SK-N-SH treated with all-trans-retinoic acid at 6 μM for 48 hours (cell line): ENCODE measurements around the gene SLC22A23.

Experiments
- ATAC-seq: fragments of 200-7000 bp; cut with Tn5 transposase; 3 replicates; pipeline ENCODE4 v1.9.1; 2020; ENCODE audit warnings: mild to moderate bottlenecking, moderate library complexity
- ARNTL ChIP-seq: fragments of 450-650 bp; formaldehyde crosslinking; IDR thresholded peaks from 2 replicates; pipeline ENCODE4 v1.5.0; 2020; ENCODE audit warnings: low read depth, mild to moderate bottlenecking, moderate library complexity, borderline replicate concordance
- BACH2 ChIP-seq: fragments of 250-450 bp; sonication (Bioruptor Pico); IDR thresholded peaks from 2 replicates; pipeline ENCODE4 v1.9.0; 2021; ENCODE audit warnings: mild to moderate bottlenecking, borderline replicate concordance
- ESRRG ChIP-seq: fragments of 250-450 bp; sonication (Bioruptor Pico); IDR thresholded peaks from 2 replicates; pipeline ENCODE4 v1.6.1; 2021; ENCODE audit warnings: mild to moderate bottlenecking
- GLIS3 ChIP-seq: fragments of 250-450 bp; sonication (Bioruptor Pico); IDR thresholded peaks from 2 replicates; pipeline ENCODE4 v1.5.0; 2020; ENCODE audit warnings: mild to moderate bottlenecking, moderate library complexity
- ISL1 ChIP-seq: fragments of 250-450 bp; sonication (Bioruptor Pico); IDR thresholded peaks from 2 replicates; pipeline ENCODE4 v2.1.2; 2022; ENCODE audit warnings: mild to moderate bottlenecking, moderate library complexity
- OSR1 ChIP-seq: fragments of 250-450 bp; sonication (Bioruptor Pico); IDR thresholded peaks from 2 replicates; pipeline ENCODE4 v1.8.0; 2022; ENCODE audit warnings: moderate library complexity, mild to moderate bottlenecking, inconsistent platforms
- PPARA ChIP-seq: fragments of 250-450 bp; sonication (Bioruptor Pico); IDR thresholded peaks from 2 replicates; pipeline ENCODE4 v1.5.0; 2020; ENCODE audit warnings: mild to moderate bottlenecking, borderline replicate concordance
- RARB ChIP-seq: fragments of 250-450 bp; sonication (Bioruptor Pico); IDR thresholded peaks from 2 replicates; pipeline ENCODE4 v1.8.0; 2021; ENCODE audit warnings: mild to moderate bottlenecking, moderate library complexity
- SNAI2 ChIP-seq: fragments of 250-450 bp; sonication (Bioruptor Pico); IDR thresholded peaks from 2 replicates; pipeline ENCODE4 v1.5.0; 2020; ENCODE audit warnings: mild to moderate bottlenecking, moderate library complexity
- TCF4 ChIP-seq: fragments of 250-450 bp; sonication (Bioruptor Pico); IDR thresholded peaks from 2 replicates; pipeline ENCODE4 v1.8.0; 2021; ENCODE audit warnings: mild to moderate bottlenecking, moderate library complexity, borderline replicate concordance
- TOX ChIP-seq: fragments of 250-450 bp; sonication (Bioruptor Pico); IDR thresholded peaks from 2 replicates; pipeline ENCODE4 v1.8.0; 2021; ENCODE audit warnings: mild to moderate bottlenecking, moderate library complexity, borderline replicate concordance
- ZC3H10 ChIP-seq: fragments of 250-450 bp; sonication (Bioruptor Pico); IDR thresholded peaks from 2 replicates; pipeline ENCODE4 v1.5.1; 2021; ENCODE audit warnings: mild to moderate bottlenecking, moderate library complexity
- ZNF70 ChIP-seq: fragments of 450-650 bp; formaldehyde crosslinking; IDR thresholded peaks from 2 replicates; pipeline ENCODE4 v1.5.0; 2020; ENCODE audit warnings: mild to moderate bottlenecking, moderate library complexity
- ZNF8 ChIP-seq: fragments of 450-650 bp; formaldehyde crosslinking; IDR thresholded peaks from 2 replicates; pipeline ENCODE4 v1.5.0; 2020; ENCODE audit warnings: mild to moderate bottlenecking, moderate library complexity
- TF ChIP-seq, protein P1 (sequence below): fragments of 250-450 bp; sonication (Bioruptor Pico); IDR thresholded peaks from 2 replicates; pipeline ENCODE4 v1.5.1; 2021; ENCODE audit warnings: mild to moderate bottlenecking, moderate library complexity
- TF ChIP-seq, protein P2 (sequence below): fragments of 250-450 bp; sonication (Bioruptor Pico); IDR thresholded peaks from 2 replicates; pipeline ENCODE4 v1.8.0; 2021; ENCODE audit warnings: low read depth, mild to moderate bottlenecking, moderate library complexity, borderline replicate concordance
- TF ChIP-seq, protein P3 (sequence below): fragments of 250-450 bp; sonication (Bioruptor Pico); IDR thresholded peaks from 2 replicates; pipeline ENCODE4 v1.5.1; 2020; ENCODE audit warnings: low read depth, mild to moderate bottlenecking, moderate library complexity
- TF ChIP-seq, protein P4 (sequence below): fragments of 250-450 bp; sonication (Bioruptor Pico); IDR thresholded peaks from 2 replicates; pipeline ENCODE4 v1.5.0; 2020; ENCODE audit warnings: mild to moderate bottlenecking, moderate library complexity
- TF ChIP-seq, protein P5 (sequence below): fragments of 250-450 bp; sonication (Bioruptor Pico); IDR thresholded peaks from 2 replicates; pipeline ENCODE4 v1.8.0; 2020; ENCODE audit warnings: mild to moderate bottlenecking, moderate library complexity, borderline replicate concordance

Gene SLC22A23

DNA sequence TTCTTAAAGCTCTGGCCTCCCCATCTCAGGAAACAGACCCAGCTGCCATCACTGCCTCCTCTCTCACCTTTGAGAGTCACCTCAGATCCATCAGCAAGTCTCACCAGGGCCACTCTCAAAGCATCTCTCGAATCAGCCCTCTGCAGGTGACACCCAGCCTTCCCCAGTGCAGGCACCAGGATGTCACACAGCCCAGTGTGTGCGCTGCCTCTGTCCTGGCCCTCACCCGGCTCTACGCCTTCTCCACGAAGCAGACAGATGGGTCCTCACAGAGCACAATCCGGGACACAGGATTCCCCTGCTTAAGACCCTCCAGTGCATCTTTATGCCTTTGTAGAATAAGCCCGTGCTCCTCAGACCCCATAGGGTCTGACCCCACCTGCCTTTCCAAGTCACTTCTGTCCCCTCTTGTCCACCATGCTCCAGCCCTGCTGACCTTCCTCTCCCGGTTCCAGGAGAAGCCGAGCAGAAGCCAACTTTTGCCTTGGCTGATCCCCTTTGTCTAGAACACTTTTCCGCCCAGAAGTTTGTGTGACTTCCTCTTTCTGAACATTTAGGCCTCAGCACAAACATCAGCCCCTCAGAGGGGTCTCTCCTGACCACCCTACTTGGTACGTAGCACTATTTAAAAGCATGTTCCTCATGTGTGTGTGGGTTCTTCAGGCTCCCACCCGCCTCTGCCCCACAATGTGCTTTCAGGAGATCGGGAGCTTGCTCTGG, 137.9 kb downstream of the SLC22A23 start:
- TF ChIP-seq, protein P1, sequence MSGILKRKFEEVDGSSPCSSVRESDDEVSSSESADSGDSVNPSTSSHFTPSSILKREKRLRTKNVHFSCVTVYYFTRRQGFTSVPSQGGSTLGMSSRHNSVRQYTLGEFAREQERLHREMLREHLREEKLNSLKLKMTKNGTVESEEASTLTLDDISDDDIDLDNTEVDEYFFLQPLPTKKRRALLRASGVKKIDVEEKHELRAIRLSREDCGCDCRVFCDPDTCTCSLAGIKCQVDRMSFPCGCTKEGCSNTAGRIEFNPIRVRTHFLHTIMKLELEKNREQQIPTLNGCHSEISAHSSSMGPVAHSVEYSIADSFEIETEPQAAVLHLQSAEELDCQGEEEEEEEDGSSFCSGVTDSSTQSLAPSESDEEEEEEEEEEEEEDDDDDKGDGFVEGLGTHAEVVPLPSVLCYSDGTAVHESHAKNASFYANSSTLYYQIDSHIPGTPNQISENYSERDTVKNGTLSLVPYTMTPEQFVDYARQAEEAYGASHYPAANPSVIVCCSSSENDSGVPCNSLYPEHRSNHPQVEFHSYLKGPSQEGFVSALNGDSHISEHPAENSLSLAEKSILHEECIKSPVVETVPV (CRISPR knock-in tag), result no peak
- TF ChIP-seq PPARA (CRISPR knock-in tag) (no peak), BACH2 (CRISPR knock-in tag) (no peak), TOX (CRISPR knock-in tag) (no peak), RARB (CRISPR knock-in tag) (no peak), GLIS3 (CRISPR knock-in tag) (no peak), TCF4 (CRISPR knock-in tag) (no peak), ZNF70 (CRISPR knock-in tag) (no peak), ZC3H10 (no peak)
- TF ChIP-seq, protein P2, sequence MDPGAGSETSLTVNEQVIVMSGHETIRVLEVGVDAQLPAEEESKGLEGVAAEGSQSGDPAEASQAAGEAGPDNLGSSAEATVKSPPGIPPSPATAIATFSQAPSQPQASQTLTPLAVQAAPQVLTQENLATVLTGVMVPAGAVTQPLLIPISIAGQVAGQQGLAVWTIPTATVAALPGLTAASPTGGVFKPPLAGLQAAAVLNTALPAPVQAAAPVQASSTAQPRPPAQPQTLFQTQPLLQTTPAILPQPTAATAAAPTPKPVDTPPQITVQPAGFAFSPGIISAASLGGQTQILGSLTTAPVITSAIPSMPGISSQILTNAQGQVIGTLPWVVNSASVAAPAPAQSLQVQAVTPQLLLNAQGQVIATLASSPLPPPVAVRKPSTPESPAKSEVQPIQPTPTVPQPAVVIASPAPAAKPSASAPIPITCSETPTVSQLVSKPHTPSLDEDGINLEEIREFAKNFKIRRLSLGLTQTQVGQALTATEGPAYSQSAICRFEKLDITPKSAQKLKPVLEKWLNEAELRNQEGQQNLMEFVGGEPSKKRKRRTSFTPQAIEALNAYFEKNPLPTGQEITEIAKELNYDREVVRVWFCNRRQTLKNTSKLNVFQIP (CRISPR knock-in tag), result no peak
- TF ChIP-seq, protein P3, sequence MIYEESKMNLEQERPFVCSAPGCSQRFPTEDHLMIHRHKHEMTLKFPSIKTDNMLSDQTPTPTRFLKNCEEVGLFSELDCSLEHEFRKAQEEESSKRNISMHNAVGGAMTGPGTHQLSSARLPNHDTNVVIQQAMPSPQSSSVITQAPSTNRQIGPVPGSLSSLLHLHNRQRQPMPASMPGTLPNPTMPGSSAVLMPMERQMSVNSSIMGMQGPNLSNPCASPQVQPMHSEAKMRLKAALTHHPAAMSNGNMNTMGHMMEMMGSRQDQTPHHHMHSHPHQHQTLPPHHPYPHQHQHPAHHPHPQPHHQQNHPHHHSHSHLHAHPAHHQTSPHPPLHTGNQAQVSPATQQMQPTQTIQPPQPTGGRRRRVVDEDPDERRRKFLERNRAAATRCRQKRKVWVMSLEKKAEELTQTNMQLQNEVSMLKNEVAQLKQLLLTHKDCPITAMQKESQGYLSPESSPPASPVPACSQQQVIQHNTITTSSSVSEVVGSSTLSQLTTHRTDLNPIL, result no peak
- ATAC-seq, result no peak

DNA sequence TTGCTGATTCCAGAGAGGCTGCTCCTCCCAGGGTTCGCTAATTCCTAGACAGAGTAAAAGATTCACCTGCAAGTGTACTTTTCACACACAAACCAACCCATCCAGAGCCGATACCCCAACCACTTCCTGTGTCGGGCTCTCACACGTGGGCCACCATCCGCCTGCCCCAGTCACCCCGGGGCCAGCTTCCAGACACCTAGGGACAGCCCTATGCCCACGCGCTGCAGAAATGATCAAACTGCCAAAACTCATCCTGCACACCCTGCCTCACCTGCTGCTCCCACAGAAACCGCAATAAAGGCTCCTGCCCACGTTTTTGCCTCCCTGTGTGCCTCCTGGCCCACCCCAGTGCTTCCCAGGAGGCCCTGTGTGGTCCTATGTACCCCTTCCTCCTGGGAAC, 138.6 kb downstream of the SLC22A23 start:
- no peak for ATAC-seq

More for the DNA sequence above, 138.6 kb downstream of the SLC22A23 start:
- no peak for TF ChIP-seq ZC3H10
- TF ChIP-seq ISL1 (CRISPR knock-in tag), result no peak
- no peak for TF ChIP-seq ZNF8 (CRISPR knock-in tag)
- TF ChIP-seq, protein P1 (CRISPR knock-in tag), result no peak
- no peak for TF ChIP-seq ESRRG
- no peak for TF ChIP-seq ZNF70 (CRISPR knock-in tag)
- no peak for TF ChIP-seq OSR1 (CRISPR knock-in tag)
- TF ChIP-seq, protein P3, result no peak
- TF ChIP-seq, protein P4, sequence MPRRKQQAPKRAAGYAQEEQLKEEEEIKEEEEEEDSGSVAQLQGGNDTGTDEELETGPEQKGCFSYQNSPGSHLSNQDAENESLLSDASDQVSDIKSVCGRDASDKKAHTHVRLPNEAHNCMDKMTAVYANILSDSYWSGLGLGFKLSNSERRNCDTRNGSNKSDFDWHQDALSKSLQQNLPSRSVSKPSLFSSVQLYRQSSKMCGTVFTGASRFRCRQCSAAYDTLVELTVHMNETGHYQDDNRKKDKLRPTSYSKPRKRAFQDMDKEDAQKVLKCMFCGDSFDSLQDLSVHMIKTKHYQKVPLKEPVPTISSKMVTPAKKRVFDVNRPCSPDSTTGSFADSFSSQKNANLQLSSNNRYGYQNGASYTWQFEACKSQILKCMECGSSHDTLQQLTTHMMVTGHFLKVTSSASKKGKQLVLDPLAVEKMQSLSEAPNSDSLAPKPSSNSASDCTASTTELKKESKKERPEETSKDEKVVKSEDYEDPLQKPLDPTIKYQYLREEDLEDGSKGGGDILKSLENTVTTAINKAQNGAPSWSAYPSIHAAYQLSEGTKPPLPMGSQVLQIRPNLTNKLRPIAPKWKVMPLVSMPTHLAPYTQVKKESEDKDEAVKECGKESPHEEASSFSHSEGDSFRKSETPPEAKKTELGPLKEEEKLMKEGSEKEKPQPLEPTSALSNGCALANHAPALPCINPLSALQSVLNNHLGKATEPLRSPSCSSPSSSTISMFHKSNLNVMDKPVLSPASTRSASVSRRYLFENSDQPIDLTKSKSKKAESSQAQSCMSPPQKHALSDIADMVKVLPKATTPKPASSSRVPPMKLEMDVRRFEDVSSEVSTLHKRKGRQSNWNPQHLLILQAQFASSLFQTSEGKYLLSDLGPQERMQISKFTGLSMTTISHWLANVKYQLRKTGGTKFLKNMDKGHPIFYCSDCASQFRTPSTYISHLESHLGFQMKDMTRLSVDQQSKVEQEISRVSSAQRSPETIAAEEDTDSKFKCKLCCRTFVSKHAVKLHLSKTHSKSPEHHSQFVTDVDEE, result no peak
- no peak for TF ChIP-seq SNAI2 (CRISPR knock-in tag)
- TF ChIP-seq BACH2 (CRISPR knock-in tag), result no peak
- TF ChIP-seq ARNTL (CRISPR knock-in tag), result no peak
- TF ChIP-seq, protein P5, sequence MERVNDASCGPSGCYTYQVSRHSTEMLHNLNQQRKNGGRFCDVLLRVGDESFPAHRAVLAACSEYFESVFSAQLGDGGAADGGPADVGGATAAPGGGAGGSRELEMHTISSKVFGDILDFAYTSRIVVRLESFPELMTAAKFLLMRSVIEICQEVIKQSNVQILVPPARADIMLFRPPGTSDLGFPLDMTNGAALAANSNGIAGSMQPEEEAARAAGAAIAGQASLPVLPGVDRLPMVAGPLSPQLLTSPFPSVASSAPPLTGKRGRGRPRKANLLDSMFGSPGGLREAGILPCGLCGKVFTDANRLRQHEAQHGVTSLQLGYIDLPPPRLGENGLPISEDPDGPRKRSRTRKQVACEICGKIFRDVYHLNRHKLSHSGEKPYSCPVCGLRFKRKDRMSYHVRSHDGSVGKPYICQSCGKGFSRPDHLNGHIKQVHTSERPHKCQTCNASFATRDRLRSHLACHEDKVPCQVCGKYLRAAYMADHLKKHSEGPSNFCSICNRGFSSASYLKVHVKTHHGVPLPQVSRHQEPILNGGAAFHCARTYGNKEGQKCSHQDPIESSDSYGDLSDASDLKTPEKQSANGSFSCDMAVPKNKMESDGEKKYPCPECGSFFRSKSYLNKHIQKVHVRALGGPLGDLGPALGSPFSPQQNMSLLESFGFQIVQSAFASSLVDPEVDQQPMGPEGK (CRISPR knock-in tag), result no peak
- TF ChIP-seq TOX (CRISPR knock-in tag), result no peak
